PC-9 (cell line): Measurements from ENCODE around the gene SLC25A25. TPM values are rescaled to one million over a fixed set of nuclear protein-coding genes. Genes with fewer than 3 reads are reported as not detected.

ENCODE experiments used
- BruUV-seq: library from RNA; stranded (reverse); fragments of 400-500 nt; replicated peaks from 2 replicates; lab custom pipeline; 2021; lab: Mats Ljungman, UMichigan
- CTCF ChIA-PET: fragments of 300-600 bp; sonication (Branson Sonifier 250); formaldehyde crosslinking; loops from one replicate; lab custom pipeline; 2022; ENCODE audit warnings: antibody characterized with exemption; lab: Charles Lee
- POLR2A ChIA-PET: fragments of 300-600 bp; sonication (Branson Sonifier 250); formaldehyde crosslinking; loops from one replicate; lab custom pipeline; 2022; ENCODE audit warnings: antibody characterized with exemption; ENCODE audit not compliant: unreplicated experiment; lab: Charles Lee
- DNase-seq, 2 experiments: peaks; one replicate each; pipeline versions ENCODE4 v3.0.0 to v3.0.0-alpha.2; 2015 to 2022; ENCODE audit warnings: mixed read lengths in 1 of 2
- H2AFZ ChIP-seq: fragments of 200-600 bp; sonication (generic); 2 replicates; pipeline ENCODE4 v1.8.1; 2017; ENCODE audit warnings: antibody characterized with exemption
- H3F3A ChIP-seq: fragments of 200-600 bp; sonication (generic); 2 replicates; pipeline ENCODE4 v1.8.1; 2017; ENCODE audit warnings: antibody characterized with exemption, mild to moderate bottlenecking, low read depth; ENCODE audit not compliant: insufficient read depth
- H3K27ac ChIP-seq: fragments of 200-600 bp; sonication (generic); 2 replicates; pipeline ENCODE4 v1.6.1; 2016; ENCODE audit warnings: mixed run types
- H3K27me3 ChIP-seq: fragments of 200-600 bp; sonication (generic); 2 replicates; pipeline ENCODE4 v1.6.1; 2016; ENCODE audit warnings: low read depth, mixed run types; ENCODE audit not compliant: insufficient read depth
- H3K36me3 ChIP-seq: fragments of 200-600 bp; sonication (generic); 2 replicates; pipeline ENCODE4 v1.6.1; 2016; ENCODE audit warnings: low read depth, mixed run types
- H3K4me1 ChIP-seq: fragments of 200-600 bp; sonication (generic); replicated peaks from 2 replicates; pipeline ENCODE4 v1.6.1; 2016; ENCODE audit warnings: mixed run types; ENCODE audit not compliant: insufficient read depth
- H3K4me2 ChIP-seq: fragments of 200-600 bp; sonication (generic); 2 replicates; pipeline ENCODE4 v1.6.1; 2017; ENCODE audit warnings: mixed run types
- H3K4me3 ChIP-seq: fragments of 200-600 bp; sonication (generic); 2 replicates; pipeline ENCODE4 v1.6.1; 2016; ENCODE audit warnings: mixed run types
- H3K79me2 ChIP-seq: fragments of 200-600 bp; sonication (generic); 2 replicates; pipeline ENCODE4 v1.6.1; 2017; ENCODE audit warnings: low read depth, mixed run types
- H3K9me2 ChIP-seq: fragments of 200-600 bp; sonication (generic); 2 replicates; pipeline ENCODE4 v1.8.1; 2017; ENCODE audit warnings: mild to moderate bottlenecking; ENCODE audit not compliant: insufficient read depth
- H3K9me3 ChIP-seq: fragments of 200-600 bp; sonication (generic); 2 replicates; pipeline ENCODE4 v1.8.1; 2016; ENCODE audit warnings: low read depth; ENCODE audit not compliant: insufficient read depth
- H4K20me1 ChIP-seq: fragments of 200-600 bp; sonication (generic); 2 replicates; pipeline ENCODE4 v1.8.1; 2017; ENCODE audit not compliant: insufficient read depth
- EZH2 ChIP-seq: fragments of 200-600 bp; sonication (generic); IDR thresholded peaks from 2 replicates; pipeline ENCODE4 v1.8.0; 2017; ENCODE audit warnings: antibody characterized with exemption, low read depth
- intact Hi-C: fragments of 100-400 bp; cut with micrococcal nuclease; formaldehyde crosslinking; loops from one replicate; pipeline ENCODE4 v1.10.0; 2022; ENCODE audit not compliant: unreplicated experiment
- total RNA-seq: library from RNA; stranded (reverse); gene quantifications from 2 replicates; pipeline ENCODE4 v1.2.3, GENCODE V29; 2021
- TF ChIP-seq, protein P1 (sequence below): fragments of 200-600 bp; sonication (generic); conservative IDR thresholded peaks from 2 replicates; pipeline ENCODE4 v1.6.1; 2017; ENCODE audit warnings: mixed run types, antibody characterized with exemption, mild to moderate bottlenecking, moderate library complexity

The SLC25A25 gene
- total RNA-seq, 1 experiment from 2014 or later = 11.7 TPM

DNA sequence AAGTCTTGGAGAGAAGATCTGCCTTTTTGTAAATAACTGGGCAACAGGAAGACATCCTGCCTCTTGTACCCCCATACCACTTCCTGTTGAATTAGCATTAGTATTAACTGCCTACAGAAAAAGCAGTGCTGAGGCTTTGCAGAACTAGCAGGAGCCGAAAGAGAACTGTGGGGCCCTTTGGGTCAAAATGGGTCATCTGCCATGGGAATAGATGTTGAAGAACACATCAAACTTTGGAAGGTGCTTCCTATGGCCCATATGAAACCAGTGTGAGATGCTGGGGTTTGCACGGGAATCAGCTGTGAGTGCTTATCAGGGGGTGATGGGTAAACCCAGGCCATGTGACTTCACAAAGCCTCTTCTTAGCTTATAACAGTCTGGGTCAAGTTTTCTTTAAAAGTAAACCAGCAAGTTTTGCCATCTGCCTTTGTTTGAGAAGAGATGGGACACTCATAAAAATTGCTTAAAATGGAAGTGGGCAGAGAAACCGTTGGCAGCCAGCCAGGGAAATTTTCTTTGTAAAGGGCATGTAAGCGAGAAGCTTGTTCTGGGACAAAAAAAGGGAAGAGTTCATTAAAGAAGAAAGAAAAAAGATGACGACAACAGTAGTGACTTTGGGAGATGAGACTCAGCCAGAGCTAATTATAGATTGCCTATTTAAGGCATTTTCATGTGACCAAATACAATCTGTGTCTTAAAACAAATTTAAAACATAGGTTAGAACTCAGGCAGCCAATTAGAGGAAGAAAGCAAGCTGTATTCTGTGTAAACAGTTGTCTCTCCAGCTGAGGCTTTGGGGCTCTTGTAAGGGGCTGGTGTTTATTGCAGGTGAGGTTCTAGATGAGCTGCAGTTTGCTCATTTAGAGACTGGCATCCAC, 4.4 kb downstream of the SLC25A25 start:
- peaks cover 33% of the 10 kb centered on the region for H3F3A ChIP-seq
- DNase-seq = peak; percentile 77 to 79
- ChIA-PET CTCF (interaction anchor here (0.6 to 1.5 kb wide), 8 partner anchors 10 to 120 kb away, joined by 3 to 5 read pairs (median 4); no protein-coding TSS in a partner anchor), POLR2A (interaction anchor here (1.1 kb wide), 1 partner anchor 22 kb away, joined by 5 read pairs; no protein-coding TSS in a partner anchor)
- H3K4me2 ChIP-seq = peak overlapping the region; percentile 43
- no peaks in the 10 kb centered on the region for H3K9me3 ChIP-seq
- H3K36me3 ChIP-seq = no peaks in the 10 kb centered on the region
- H3K27me3 ChIP-seq = no peaks in the 10 kb centered on the region
- H2AFZ ChIP-seq = no peak overlapping the region
- no peaks in the 10 kb centered on the region for H4K20me1 ChIP-seq
- no peaks in the 10 kb centered on the region for H3K9me2 ChIP-seq
- intact Hi-C loops = loop anchor here (1.0 kb wide), 1 partner anchor 45 kb away; no protein-coding TSS in a partner anchor
- H3K79me2 ChIP-seq = peaks cover 79% of the 10 kb centered on the region
- H3K27ac ChIP-seq = peak overlapping the region; percentile 63
- H3K4me3 ChIP-seq = no peak overlapping the region; the same call in 1 of the 2 replicates
- H3K4me1 ChIP-seq = peaks cover 39% of the 10 kb centered on the region
- TF ChIP-seq, protein P1, sequence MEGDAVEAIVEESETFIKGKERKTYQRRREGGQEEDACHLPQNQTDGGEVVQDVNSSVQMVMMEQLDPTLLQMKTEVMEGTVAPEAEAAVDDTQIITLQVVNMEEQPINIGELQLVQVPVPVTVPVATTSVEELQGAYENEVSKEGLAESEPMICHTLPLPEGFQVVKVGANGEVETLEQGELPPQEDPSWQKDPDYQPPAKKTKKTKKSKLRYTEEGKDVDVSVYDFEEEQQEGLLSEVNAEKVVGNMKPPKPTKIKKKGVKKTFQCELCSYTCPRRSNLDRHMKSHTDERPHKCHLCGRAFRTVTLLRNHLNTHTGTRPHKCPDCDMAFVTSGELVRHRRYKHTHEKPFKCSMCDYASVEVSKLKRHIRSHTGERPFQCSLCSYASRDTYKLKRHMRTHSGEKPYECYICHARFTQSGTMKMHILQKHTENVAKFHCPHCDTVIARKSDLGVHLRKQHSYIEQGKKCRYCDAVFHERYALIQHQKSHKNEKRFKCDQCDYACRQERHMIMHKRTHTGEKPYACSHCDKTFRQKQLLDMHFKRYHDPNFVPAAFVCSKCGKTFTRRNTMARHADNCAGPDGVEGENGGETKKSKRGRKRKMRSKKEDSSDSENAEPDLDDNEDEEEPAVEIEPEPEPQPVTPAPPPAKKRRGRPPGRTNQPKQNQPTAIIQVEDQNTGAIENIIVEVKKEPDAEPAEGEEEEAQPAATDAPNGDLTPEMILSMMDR = no peak
- TF ChIP-seq EZH2 = no peak
- BruUV-seq = no TSS peak

GRCh38 chr9:128073253-128073886, 5.3 kb downstream of the SLC25A25 start:
- no TSS peak for BruUV-seq
- no peak overlapping the region for H3K4me3 ChIP-seq
- TF ChIP-seq, protein P1 = no peak
- TF ChIP-seq EZH2 = no peak
- no peaks in the 10 kb centered on the region for H3K9me3 ChIP-seq
- no peaks in the 10 kb centered on the region for H3K9me2 ChIP-seq
- H3K36me3 ChIP-seq = no peaks in the 10 kb centered on the region
- DNase-seq = no peak
- H3K4me2 ChIP-seq = peak overlapping the region; percentile 43
- H3K79me2 ChIP-seq = peaks cover 83% of the 10 kb centered on the region
- H2AFZ ChIP-seq = no peak overlapping the region
- H3K27me3 ChIP-seq = no peaks in the 10 kb centered on the region
- POLR2A ChIA-PET = interaction anchor here (0.6 kb wide), 1 partner anchor 41 kb away, joined by 5 read pairs; no protein-coding TSS in a partner anchor
- peaks cover 43% of the 10 kb centered on the region for H3F3A ChIP-seq
- intact Hi-C loops = no loop called here
- peaks cover 49% of the 10 kb centered on the region for H3K4me1 ChIP-seq
- peak overlapping the region; percentile 63 for H3K27ac ChIP-seq
- CTCF ChIA-PET = interaction anchor here (0.7 to 1.5 kb wide), 3 partner anchors 19 to 39 kb away, joined by 3 to 5 read pairs (median 4); no protein-coding TSS in a partner anchor
- H4K20me1 ChIP-seq = no peaks in the 10 kb centered on the region

DNA sequence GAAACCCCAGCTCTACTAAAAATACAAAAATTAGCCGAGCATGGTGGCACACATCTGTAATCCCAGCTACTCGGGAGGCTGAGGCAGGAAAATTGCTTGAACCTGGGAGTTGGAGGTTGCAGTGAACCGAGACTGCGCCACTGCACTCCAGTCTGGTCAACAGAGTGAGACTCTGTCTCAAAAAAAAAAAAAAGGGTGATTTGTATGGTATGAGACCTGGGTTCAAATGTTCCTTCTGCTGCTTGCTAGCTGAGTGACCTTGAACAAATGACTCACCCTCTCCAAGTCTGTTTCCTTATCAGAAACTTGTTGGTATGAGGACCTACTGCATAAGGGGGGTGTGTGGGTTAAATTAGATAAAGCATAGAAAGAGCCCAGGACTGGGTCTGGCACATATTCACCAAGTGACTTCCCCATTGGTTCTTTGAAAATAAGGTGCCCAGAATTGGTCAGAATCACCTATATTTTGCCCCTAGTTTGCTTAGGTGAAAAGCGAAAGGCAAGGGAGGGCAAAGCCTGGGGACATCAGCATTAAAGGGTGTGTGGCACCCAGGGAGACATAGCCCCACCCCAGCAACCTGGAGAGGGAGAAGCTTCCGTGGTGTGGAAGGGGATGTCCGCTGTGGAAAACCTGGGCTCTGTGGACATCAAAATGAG, 9.9 kb downstream of the SLC25A25 start:
- no peak for DNase-seq
- TF ChIP-seq EZH2 = no peak
- TF ChIP-seq, protein P1 = no peak
- H2AFZ ChIP-seq = no peak overlapping the region
- ChIA-PET CTCF (interaction anchor here (0.7 kb wide), 1 partner anchor 16 kb away, joined by 4 read pairs; no protein-coding TSS in a partner anchor), POLR2A (interaction anchor here (0.6 to 1.0 kb wide), 2 partner anchors 16 to 148 kb away, joined by 8 to 13 read pairs; partner anchors contain the start of gene PIP5KL1)
- H3K4me1 ChIP-seq = peaks cover 50% of the 10 kb centered on the region
- H3K79me2 ChIP-seq = peaks cover 67% of the 10 kb centered on the region
- H3K9me2 ChIP-seq = no peaks in the 10 kb centered on the region
- H3K4me3 ChIP-seq = no peak overlapping the region
- no TSS peak for BruUV-seq
- no peaks in the 10 kb centered on the region for H4K20me1 ChIP-seq
- H3K36me3 ChIP-seq = no peaks in the 10 kb centered on the region
- no peaks in the 10 kb centered on the region for H3K27me3 ChIP-seq
- H3K9me3 ChIP-seq = no peaks in the 10 kb centered on the region
- peak overlapping the region; percentile 74 for H3K27ac ChIP-seq
- H3F3A ChIP-seq = peaks cover 43% of the 10 kb centered on the region
- intact Hi-C loops = loop anchor here (2.0 kb wide), 1 partner anchor 21 kb away; no protein-coding TSS in a partner anchor
- H3K4me2 ChIP-seq = peak overlapping the region; percentile 45
